Psoas muscle (tissue), 8 donors: ENCODE measurements around the gene BCL2L11. TPM values are rescaled to one million over a fixed set of nuclear protein-coding genes. Genes with fewer than 3 reads are reported as not detected.
A peak's percentile ranks its signal among the peaks of the same experiment; 100 is the strongest.

Source experiments
- ATAC-seq, 4 donors: fragments of 200-7000 bp; cut with Tn5 transposase; one replicate each; pipeline ENCODE4 v1.9.1; 2020; ENCODE audit warnings: moderate library complexity in 3 of 4, mild to moderate bottlenecking in 2 of 4
- DNase-seq, 2 donors: peaks; one replicate each; pipeline ENCODE4 v3.0.0-alpha.2; 2020
- H3K27ac ChIP-seq: fragments of 200-600 bp; one replicate; pipeline ENCODE4 v1.8.0; 2022
- H3K27me3 ChIP-seq, 3 donors: fragments of 200-600 bp in 1 of 3; one replicate each; pipeline versions ENCODE4 v1.6.1 to v1.8.0; 2013 to 2022; ENCODE audit warnings: low read length in 2 of 3, mild to moderate bottlenecking in 2 of 3, moderate library complexity in 1 of 3; ENCODE audit not compliant: insufficient read depth in 3 of 3
- H3K36me3 ChIP-seq, 2 donors: fragments of 200-600 bp in 1 of 2; one replicate each; pipeline versions ENCODE4 v1.6.1 to v1.8.0; 2013 to 2022; ENCODE audit warnings: low read depth in 1 of 2, mild to moderate bottlenecking in 1 of 2, moderate library complexity in 1 of 2; ENCODE audit not compliant: insufficient read depth in 1 of 2
- H3K4me1 ChIP-seq: fragments of 200-600 bp; one replicate; pipeline ENCODE4 v1.8.0; 2022
- H3K4me3 ChIP-seq: fragments of 200-600 bp; one replicate; pipeline ENCODE4 v1.8.0; 2022; ENCODE audit warnings: mild to moderate bottlenecking
- H3K9me3 ChIP-seq: fragments of 200-600 bp; one replicate; pipeline ENCODE4 v1.8.0; 2022
- CTCF ChIP-seq: fragments of 200-600 bp; IDR thresholded peaks from one replicate; pipeline ENCODE4 v1.8.0; 2022; ENCODE audit warnings: antibody characterized with exemption
- WGBS, 3 donors: extraction: QIAGEN DNeasy Blood & Tissue Kit; methylation state at CpG; one replicate each; pipeline versions ENCODE4 v1.1.6 to v1.1.7; 2013; 5-methylcytosine and 5-hydroxymethylcytosine counted together
- intact Hi-C, 2 donors: fragments of 100-400 bp; cut with DNase I; formaldehyde crosslinking; loops; one replicate each; pipeline versions ENCODE4 v1.11.0 to v1.14.2; 2022
- polyA plus RNA-seq, 3 donors: library from polyadenylated mRNA; stranded (reverse); fragments of 200-250 nt; gene quantifications; one replicate each; pipeline ENCODE4 v1.2.3, GENCODE V29; 2013
- total RNA-seq, 4 donors: library from RNA; stranded (reverse); fragmentation: NEBNext Ultra II Directional in 2 of 4; extraction: Animal tissue kit (Norgen Biotek cat#: 25700) in 2 of 4; gene quantifications; one replicate each; pipeline versions ENCODE4 v1.2.1 to v1.2.4, GENCODE V29; 2021 to 2023
- donor health status: healthy with polysubstance abuse.
- donor health status: DM: no; HTN: no; CAD: no; lungs with moderate emphysema.
- donor health status: Bipolar disorder and iron deficiency.
- donor health status: healthy.
- donor health status: DM: yes; HTN: yes; CAD: no.
- donor health status: DM: no; HTN: no; CAD: no.
- donor health status: DM: no; HTN: no; CAD: no.
- donor health status: DM: yes; HTN: yes; CAD: no.

Gene BCL2L11
- total and polyA plus RNA-seq, 7 donors = 2.5 to 25.4 (median 8.2) TPM

DNA sequence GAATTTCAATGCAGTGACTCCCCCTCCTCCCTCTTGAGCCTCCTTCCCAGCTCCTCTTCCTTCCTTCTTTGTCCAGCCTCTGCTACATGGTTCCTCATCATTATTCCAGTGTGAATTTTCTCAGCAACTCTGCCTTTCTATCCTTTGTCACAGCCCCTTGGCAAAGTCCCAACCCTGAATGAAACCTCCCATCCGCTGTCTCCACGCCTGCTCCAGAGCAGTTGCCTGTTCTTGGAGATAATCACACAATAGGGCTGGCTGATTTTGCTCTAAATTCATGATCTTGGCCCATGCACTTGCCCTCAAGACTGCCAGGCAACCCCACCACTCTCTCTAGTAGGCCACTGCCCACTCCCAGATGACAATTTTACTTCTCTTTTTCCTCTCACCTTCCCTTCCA, 61.4 kb downstream of the BCL2L11 start:
- H3K27ac ChIP-seq = no peak overlapping the region
- H3K4me3 ChIP-seq = no peak overlapping the region
- H3K4me1 ChIP-seq = peaks cover 16% of the 10 kb centered on the region
- no peaks in the 10 kb centered on the region for H3K9me3 ChIP-seq
- intact Hi-C loops = no loop called here
- 76 to 89% (median 80%) methylated on average over 2 of the region's 2 CpGs for WGBS, 3 donors
- H3K27me3 ChIP-seq = peaks cover 0 to 2% (median 0%) of the 10 kb centered on the region in 3 donors
- no peaks in the 10 kb centered on the region for H3K36me3 ChIP-seq
- ATAC-seq = no peak
- no peak for DNase-seq
- TF ChIP-seq CTCF = no peak

DNA sequence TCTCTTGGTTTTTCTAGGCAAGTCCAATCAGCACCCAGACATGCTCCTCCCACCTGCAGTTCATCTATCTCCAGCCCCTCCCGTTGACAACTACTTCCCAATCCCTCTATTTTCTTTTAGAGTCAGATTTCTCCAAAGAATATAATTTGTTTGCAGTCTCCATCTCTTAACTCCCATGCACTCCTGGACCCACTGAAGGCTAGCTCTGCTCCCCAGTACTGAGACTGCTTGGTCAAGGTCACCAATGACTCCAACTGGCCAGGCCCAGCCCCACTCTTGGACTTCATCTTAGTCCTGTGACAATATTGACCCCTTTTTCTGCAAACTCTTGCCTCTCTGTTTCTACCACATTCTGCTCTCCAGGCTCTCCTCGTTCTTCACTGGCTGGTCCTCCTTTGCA, 62.0 kb downstream of the BCL2L11 start:
- Histone ChIP-seq H3K36me3 (no peaks in the 10 kb centered on the region), H3K27ac (no peak overlapping the region), H3K4me1 (peaks cover 16% of the 10 kb centered on the region), H3K27me3 (peaks cover 0 to 2% (median 0%) of the 10 kb centered on the region in 3 donors), H3K9me3 (no peaks in the 10 kb centered on the region), H3K4me3 (no peak overlapping the region)
- TF ChIP-seq CTCF = no peak
- WGBS, 3 donors = 82 to 87% (median 85%) methylated on average over 2 of the region's 2 CpGs
- intact Hi-C loops = no loop called here
- no peak for ATAC-seq
- no peak for DNase-seq

- DNase-seq (no peak), ATAC-seq (peak in 2 of 4 donors; percentile 46 to 71)
- Histone ChIP-seq H3K4me3 (no peak overlapping the region), H3K27me3 (peaks cover 0 to 2% (median 0%) of the 10 kb centered on the region in 3 donors), H3K9me3 (no peaks in the 10 kb centered on the region), H3K36me3 (no peaks in the 10 kb centered on the region), H3K27ac (no peak overlapping the region), H3K4me1 (peaks cover 16% of the 10 kb centered on the region)
- intact Hi-C loops = no loop called here
- WGBS, 3 donors = 18 to 32% (median 29%) methylated on average over 2 of the region's 2 CpGs
- no peak for TF ChIP-seq CTCF
Measured at GRCh38 chr2:111184725-111185310, 64.1 kb downstream of the BCL2L11 start.

GRCh38 chr2:111185361-111186022, 64.8 kb downstream of the BCL2L11 start:
- no peak for TF ChIP-seq CTCF
- Histone ChIP-seq H3K4me3 (no peak overlapping the region), H3K4me1 (peaks cover 16% of the 10 kb centered on the region), H3K9me3 (no peaks in the 10 kb centered on the region), H3K36me3 (no peaks in the 10 kb centered on the region), H3K27ac (peak overlapping the region; percentile 9), H3K27me3 (peaks cover 0 to 2% (median 0%) of the 10 kb centered on the region in 3 donors)
- peak in 1 of 2 donors; percentile 66 for DNase-seq
- 24 to 40% (median 28%) methylated on average over 12 of the region's 12 CpGs for WGBS, 3 donors
- ATAC-seq = peak; percentile 67 to 86 (median 80)
- intact Hi-C loops = no loop called here
